K562 (cell line): ENCODE results near the gene GRHL3. TPM values are rescaled to one million over a fixed set of nuclear protein-coding genes. Genes with fewer than 3 reads are reported as not detected.

Experiments used
- ATAC-seq: fragments of 200-7000 bp; cut with Tn5 transposase; 3 replicates; pipeline ENCODE4 v1.9.1; 2020; ENCODE audit warnings: moderate library complexity
- BruUV-seq: library from RNA; stranded (reverse); fragments of 400-500 nt; replicated peaks from 2 replicates; lab custom pipeline; 2021; lab: Mats Ljungman, UMichigan
- CTCF ChIA-PET: fragments of 300-600 bp; formaldehyde crosslinking; extraction: SDS; loops from one replicate; lab custom pipeline; 2021; ENCODE audit warnings: low intra/inter-chr PET ratio; lab: Yijun Ruan, JAX
- POLR2A ChIA-PET: fragments of 300-600, 350-650 bp; sonication (Branson Sonifier 250); formaldehyde crosslinking; extraction: SDS; loops from one replicate; lab custom pipeline; 2021; ENCODE audit warnings: antibody characterized with exemption, inconsistent platforms; lab: Yijun Ruan, JAX
- DNase-seq, 4 experiments: peaks; one replicate each; pipeline versions ENCODE4 v3.0.0 to v3.0.0-alpha.2; 2011 to 2018; ENCODE audit warnings: low spot score in 3 of 4, mixed read lengths in 3 of 4; ENCODE audit errors: extremely low read depth in 1 of 4
- FAIRE-seq: peaks from 2 replicates; lab custom pipeline; 2011; peaks lifted over from hg19 to GRCh38; lab: Jason Lieb, UNC
- H2AFZ ChIP-seq: 2 replicates; pipeline ENCODE4 v1.6.0; 2011; ENCODE audit warnings: low read depth, low read length, control low read depth, inconsistent platforms
- H3K27ac ChIP-seq: fragments of 200-600 bp; 3 replicates; pipeline ENCODE4 v1.8.0; 2011; ENCODE audit warnings: low read depth, mild to moderate bottlenecking, control low read depth, inconsistent platforms, low read length, moderate library complexity, mixed read lengths; ENCODE audit errors: extremely low read depth
- H3K27me3 ChIP-seq, 2 experiments: fragments of 300-600 bp in 1 of 2; 2 replicates in 1 of 2; 3 replicates in 1 of 2; pipeline versions ENCODE4 v1.6.0 to v1.8.0; 2011; ENCODE audit warnings: inconsistent platforms in 2 of 2, low read length in 2 of 2, mild to moderate bottlenecking in 1 of 2, mixed read lengths in 1 of 2, moderate library complexity in 1 of 2; ENCODE audit not compliant: control insufficient read depth in 2 of 2, insufficient read depth in 2 of 2
- H3K36me3 ChIP-seq: fragments of 300-600 bp; 3 replicates; pipeline ENCODE4 v1.8.0; 2011; ENCODE audit warnings: mild to moderate bottlenecking, low read length, inconsistent platforms; ENCODE audit not compliant: control insufficient read depth, insufficient read depth
- H3K4me1 ChIP-seq, 2 experiments: fragments of 200-600 bp in 1 of 2; replicated peaks in 1 of 2; 2 replicates in 1 of 2; 3 replicates in 1 of 2; pipeline versions ENCODE4 v1.5.1 to v1.8.0; 2011; ENCODE audit warnings: inconsistent platforms in 2 of 2, low read length in 2 of 2, mild to moderate bottlenecking in 1 of 2, mixed read lengths in 1 of 2, moderate library complexity in 1 of 2; ENCODE audit not compliant: control insufficient read depth in 2 of 2, insufficient read depth in 2 of 2
- H3K4me2 ChIP-seq: 2 replicates; pipeline ENCODE4 v1.6.1; 2011; ENCODE audit warnings: low read length, control low read depth, inconsistent platforms, mixed read lengths; ENCODE audit not compliant: insufficient read depth
- H3K4me3 ChIP-seq: fragments of 200-600 bp; sonication (generic), shearing (Covaris generic); 2 replicates; pipeline ENCODE4 v1.5.1; 2016; ENCODE audit warnings: control low read depth, inconsistent platforms
- H3K79me2 ChIP-seq: fragments of 200-600 bp; 3 replicates; pipeline ENCODE4 v1.8.0; 2011; ENCODE audit warnings: low read length, inconsistent platforms; ENCODE audit not compliant: control insufficient read depth, insufficient read depth
- H3K9ac ChIP-seq, 2 experiments: 2 replicates each; pipeline versions ENCODE4 v1.6.0 to v1.6.1; 2011; ENCODE audit warnings: low read depth in 2 of 2, low read length in 2 of 2, control low read depth in 1 of 2, inconsistent platforms in 1 of 2, mild to moderate bottlenecking in 1 of 2, mixed read lengths in 1 of 2; ENCODE audit not compliant: insufficient read depth in 1 of 2
- H3K9me1 ChIP-seq: one replicate; pipeline ENCODE4 v1.6.0; 2011; ENCODE audit warnings: inconsistent platforms, mild to moderate bottlenecking, low read length, moderate library complexity; ENCODE audit not compliant: control insufficient read depth, insufficient read depth
- H3K9me3 ChIP-seq: replicated peaks from 2 replicates; pipeline ENCODE4 v1.5.1; 2011; ENCODE audit warnings: low read depth, low read length, inconsistent platforms; ENCODE audit not compliant: control insufficient read depth, insufficient read depth
- H4K20me1 ChIP-seq: replicated peaks from 2 replicates; pipeline ENCODE4 v1.6.1; 2011; ENCODE audit warnings: low read length, inconsistent platforms, mixed read lengths; ENCODE audit not compliant: control insufficient read depth, insufficient read depth
- CHD4 ChIP-seq: fragments of 200-600 bp; sonication (generic); IDR thresholded peaks from 3 replicates; pipeline ENCODE4 v1.6.1; 2012; ENCODE audit warnings: low read depth, mild to moderate bottlenecking, mixed read lengths, low read length, inconsistent platforms; ENCODE audit not compliant: insufficient read depth, insufficient replicate concordance, poor library complexity, severe bottlenecking
- NCOA1 ChIP-seq: fragments of 450-650 bp; IDR thresholded peaks from 2 replicates; pipeline ENCODE4 v1.6.1; 2016; ENCODE audit warnings: low read depth
- PHF21A ChIP-seq: fragments of 450-650 bp; IDR thresholded peaks from 2 replicates; pipeline ENCODE4 v1.6.1; 2017; ENCODE audit warnings: low read depth, borderline replicate concordance
- ZNF507 ChIP-seq: conservative IDR thresholded peaks from 2 replicates; pipeline ENCODE4 v1.6.1; 2017; ENCODE audit warnings: missing genetic modification characterization, missing compliant biosample characterization
- WGBS: fragments of 100-300 bp; shearing (Covaris generic); methylation state at CpG from one replicate; pipeline ENCODE4 v1.1.6; 2016; ENCODE audit warnings: low coverage, mixed read lengths; ENCODE audit not compliant: insufficient coverage; ENCODE audit errors: missing lambda C conversion rate; 5-methylcytosine and 5-hydroxymethylcytosine counted together
- in situ Hi-C: fragments of 300-500 bp; cut with MboI; formaldehyde crosslinking; loops from 4 replicates; pipeline ENCODE4 v1.15.0; 2018; ENCODE audit warnings: inconsistent platforms, mixed read lengths
- intact Hi-C: fragments of 100-400 bp; cut with micrococcal nuclease; formaldehyde crosslinking; loops from 2 replicates; pipeline ENCODE4 v1.14.2; 2022
- polyA plus RNA-seq, 8 experiments: library from polyadenylated mRNA; depleted of rRNA in 4 of 8; stranded (reverse) in 5 of 8; unstranded in 3 of 8; fragments of >200 nt; fragmentation: Nextera tagmentation in 2 of 8; fragmentation: Illumina TruSeq in 1 of 8; extraction: Ambion mirVana in 2 of 8; extraction: Trizol in 1 of 8; gene quantifications; 2 replicates each; pipeline versions ENCODE4 v1.2.1 to v1.2.3, GENCODE V29; 2011 to 2014; ENCODE audit warnings: inconsistent platforms in 1 of 8, missing spikeins in 1 of 8
- total RNA-seq, 7 experiments: library from RNA; depleted of rRNA in 6 of 7; stranded (reverse); fragments of >200 nt in 6 of 7; fragmentation: Illumina TruSeq in 2 of 7; extraction: Trizol in 2 of 7; gene quantifications; 2 replicates each; pipeline versions ENCODE4 v1.2.1 to v1.2.3, GENCODE V29; 2011 to 2021; ENCODE audit warnings: low replicate concordance in 1 of 7
- TF ChIP-seq, protein P1 (sequence below), 2 experiments: fragments of 150-350 bp in 1 of 2; IDR thresholded peaks; 2 replicates each; pipeline ENCODE4 v1.6.1; 2012 to 2016; ENCODE audit warnings: low read depth in 2 of 2, low read length in 2 of 2, mild to moderate bottlenecking in 1 of 2, moderate library complexity in 1 of 2

Gene GRHL3
- total and polyA plus RNA-seq, 9 of the 15 experiments (the other 6 are each of a cell fraction or from before 2014, with no cell fraction given): 0.01 to 0.04 TPM; not detected in 7

GRCh38 chr1:24316645-24317044 is 2.5 kb upstream of the GRHL3 start (continued):
- TF ChIP-seq, protein P1, sequence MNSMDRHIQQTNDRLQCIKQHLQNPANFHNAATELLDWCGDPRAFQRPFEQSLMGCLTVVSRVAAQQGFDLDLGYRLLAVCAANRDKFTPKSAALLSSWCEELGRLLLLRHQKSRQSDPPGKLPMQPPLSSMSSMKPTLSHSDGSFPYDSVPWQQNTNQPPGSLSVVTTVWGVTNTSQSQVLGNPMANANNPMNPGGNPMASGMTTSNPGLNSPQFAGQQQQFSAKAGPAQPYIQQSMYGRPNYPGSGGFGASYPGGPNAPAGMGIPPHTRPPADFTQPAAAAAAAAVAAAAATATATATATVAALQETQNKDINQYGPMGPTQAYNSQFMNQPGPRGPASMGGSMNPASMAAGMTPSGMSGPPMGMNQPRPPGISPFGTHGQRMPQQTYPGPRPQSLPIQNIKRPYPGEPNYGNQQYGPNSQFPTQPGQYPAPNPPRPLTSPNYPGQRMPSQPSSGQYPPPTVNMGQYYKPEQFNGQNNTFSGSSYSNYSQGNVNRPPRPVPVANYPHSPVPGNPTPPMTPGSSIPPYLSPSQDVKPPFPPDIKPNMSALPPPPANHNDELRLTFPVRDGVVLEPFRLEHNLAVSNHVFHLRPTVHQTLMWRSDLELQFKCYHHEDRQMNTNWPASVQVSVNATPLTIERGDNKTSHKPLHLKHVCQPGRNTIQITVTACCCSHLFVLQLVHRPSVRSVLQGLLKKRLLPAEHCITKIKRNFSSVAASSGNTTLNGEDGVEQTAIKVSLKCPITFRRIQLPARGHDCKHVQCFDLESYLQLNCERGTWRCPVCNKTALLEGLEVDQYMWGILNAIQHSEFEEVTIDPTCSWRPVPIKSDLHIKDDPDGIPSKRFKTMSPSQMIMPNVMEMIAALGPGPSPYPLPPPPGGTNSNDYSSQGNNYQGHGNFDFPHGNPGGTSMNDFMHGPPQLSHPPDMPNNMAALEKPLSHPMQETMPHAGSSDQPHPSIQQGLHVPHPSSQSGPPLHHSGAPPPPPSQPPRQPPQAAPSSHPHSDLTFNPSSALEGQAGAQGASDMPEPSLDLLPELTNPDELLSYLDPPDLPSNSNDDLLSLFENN (IDR thresholded peaks at IDR 0.05; ENCODE audit: low read depth in 2 of 2, low read length in 2 of 2): no peak
- TF ChIP-seq ZNF507 (tag): no peak
- TF ChIP-seq NCOA1: no peak
- TF ChIP-seq PHF21A: no peak

GRCh38 chr1:24317081-24317480 is 2.1 kb upstream of the GRHL3 start:
- FAIRE-seq: no peak
- ATAC-seq: no peak
- Histone ChIP-seq H3K4me2 (no peak overlapping the region), H2AFZ (no peak overlapping the region), H3K9me3 (no peaks in the 10 kb centered on the region), H3K4me1 (peaks cover 0 to 8% of the 10 kb centered on the region in 2 experiments; a peak in 3 of 5 replicates), H3K27ac (no peak overlapping the region), H3K9ac (no peak overlapping the region), H3K36me3 (no peaks in the 10 kb centered on the region), H4K20me1 (peaks cover 10% of the 10 kb centered on the region; the same call in 1 of the 2 replicates), H3K9me1 (no peaks in the 10 kb centered on the region), H3K79me2 (no peaks in the 10 kb centered on the region), H3K4me3 (no peak overlapping the region), H3K27me3 (peaks cover 52% of the 10 kb centered on the region in 2 experiments)
- ChIA-PET POLR2A (interaction anchor here (1.1 to 1.2 kb wide), 2 partner anchors 13 to 26 kb away, joined by 3 read pairs; no protein-coding TSS in a partner anchor), CTCF (no interaction called here)
- TF ChIP-seq PHF21A: no peak
- TF ChIP-seq CHD4: peak; percentile 50
- no peak for DNase-seq
- WGBS: 0% methylated on average over 6 of the region's 6 CpGs
- no TSS peak for BruUV-seq
- intact Hi-C loops (no loop called here), in situ Hi-C loops (no loop called here)
